ENCODE data around the gene TFCP2. TPM values are rescaled to one million over a fixed set of nuclear protein-coding genes. Genes with fewer than 3 reads are reported as not detected.

The TFCP2 gene
- total RNA-seq, 2 experiments from 2014 or later = 23.6 to 25.4 TPM

- no peak for DNase-seq
- Mint-ChIP-seq H3K36me3 (ENCODE audit: low read depth) (no peaks in the 10 kb centered on the region), H3K27me3 (ENCODE audit: low read depth) (no peaks in the 10 kb centered on the region), H3K9me3 (no peaks in the 10 kb centered on the region), H3K27ac (no peak overlapping the region), H3K4me3 (no peak overlapping the region), H3K4me1 (ENCODE audit: low read depth) (peaks cover 2% of the 10 kb centered on the region)
- CTCF ChIA-PET = no interaction called here
- intact Hi-C loops (cut with micrococcal nuclease) = no loop called here
These were observed 5.0 kb upstream of the TFCP2 start for GRCh38 chr12:51177897-51178296.

GRCh38 chr12:51174501-51174900 lies 1.6 kb upstream of the TFCP2 start:
- DNase-seq = no peak
- Mint-ChIP-seq H3K27ac (no peak overlapping the region), H3K27me3 (ENCODE audit: low read depth) (no peaks in the 10 kb centered on the region), H3K4me1 (ENCODE audit: low read depth) (peaks cover 11% of the 10 kb centered on the region), H3K9me3 (no peaks in the 10 kb centered on the region), H3K4me3 (no peak overlapping the region), H3K36me3 (ENCODE audit: low read depth) (peaks cover 3% of the 10 kb centered on the region)
- intact Hi-C loops (cut with micrococcal nuclease) = loop anchor here (5.0 kb wide), 1 partner anchor 148 kb away; the partner anchor contains the start of gene BIN2
- CTCF ChIA-PET = interaction anchor here (0.9 kb wide), 1 partner anchor 78 kb away, joined by 4 read pairs; no protein-coding TSS in a partner anchor

GRCh38 chr12:51171884-51172514 lies 936 bp downstream of the TFCP2 start:
- Mint-ChIP-seq H3K4me1 (ENCODE audit: low read depth) (peaks cover 17% of the 10 kb centered on the region), H3K9me3 (no peaks in the 10 kb centered on the region), H3K36me3 (ENCODE audit: low read depth) (peaks cover 3% of the 10 kb centered on the region), H3K27ac (no peak overlapping the region), H3K4me3 (no peak overlapping the region), H3K27me3 (ENCODE audit: low read depth) (no peaks in the 10 kb centered on the region)
- CTCF ChIA-PET = interaction anchor here (0.7 to 1.3 kb wide), 4 partner anchors 19 to 248 kb away, joined by 3 read pairs; no protein-coding TSS in a partner anchor
- intact Hi-C loops (cut with micrococcal nuclease) = loop anchor here (2.0 to 5.0 kb wide), 2 partner anchors 67 to 150 kb away; partner anchors contain the start of genes BIN2 and DAZAP2
- no peak for DNase-seq

- intact Hi-C loops (cut with micrococcal nuclease) = no loop called here
- CTCF ChIA-PET = interaction anchor here (0.6 to 0.7 kb wide), 2 partner anchors 22 to 73 kb away, joined by 3 to 5 read pairs; no protein-coding TSS in a partner anchor
- Mint-ChIP-seq H3K9me3 (no peaks in the 10 kb centered on the region), H3K36me3 (ENCODE audit: low read depth) (peaks cover 7% of the 10 kb centered on the region), H3K27ac (no peak overlapping the region), H3K4me1 (ENCODE audit: low read depth) (peaks cover 26% of the 10 kb centered on the region), H3K27me3 (ENCODE audit: low read depth) (no peaks in the 10 kb centered on the region), H3K4me3 (no peak overlapping the region)
- DNase-seq = no peak
These were observed 9.1 kb downstream of the TFCP2 start for GRCh38 chr12:51163795-51164194.

GRCh38 chr12:51162217-51162616 lies 10.7 kb downstream of the TFCP2 start:
- CTCF ChIA-PET = interaction anchor here (0.6 kb wide), 1 partner anchor 96 kb away, joined by 3 read pairs; no protein-coding TSS in a partner anchor
- Mint-ChIP-seq H3K36me3 (ENCODE audit: low read depth) (peaks cover 7% of the 10 kb centered on the region), H3K4me1 (ENCODE audit: low read depth) (peaks cover 23% of the 10 kb centered on the region), H3K27ac (no peak overlapping the region), H3K4me3 (no peak overlapping the region), H3K9me3 (no peaks in the 10 kb centered on the region), H3K27me3 (ENCODE audit: low read depth) (no peaks in the 10 kb centered on the region)
- intact Hi-C loops (cut with micrococcal nuclease) = no loop called here
- DNase-seq = no peak

- intact Hi-C loops (cut with micrococcal nuclease) = no loop called here
- no peaks in the 10 kb centered on the region for H3K27me3 Mint-ChIP-seq (ENCODE audit: low read depth)
- no peaks in the 10 kb centered on the region for H3K9me3 Mint-ChIP-seq
- CTCF ChIA-PET = no interaction called here
- H3K27ac Mint-ChIP-seq = no peak overlapping the region
- H3K4me3 Mint-ChIP-seq = no peak overlapping the region
- peaks cover 20% of the 10 kb centered on the region for H3K4me1 Mint-ChIP-seq (ENCODE audit: low read depth)
- no peak for DNase-seq
- H3K36me3 Mint-ChIP-seq (ENCODE audit: low read depth) = peaks cover 7% of the 10 kb centered on the region
These were observed 12.0 kb downstream of the TFCP2 start for GRCh38 chr12:51160814-51161459.

GRCh38 chr12:51156245-51156765 lies 16.6 kb downstream of the TFCP2 start:
- intact Hi-C loops (cut with micrococcal nuclease) = no loop called here
- Mint-ChIP-seq H3K4me1 (ENCODE audit: low read depth) (peaks cover 13% of the 10 kb centered on the region), H3K9me3 (no peaks in the 10 kb centered on the region), H3K36me3 (ENCODE audit: low read depth) (peaks cover 2% of the 10 kb centered on the region), H3K4me3 (no peak overlapping the region), H3K27ac (no peak overlapping the region), H3K27me3 (ENCODE audit: low read depth) (no peaks in the 10 kb centered on the region)
- no peak for DNase-seq
- CTCF ChIA-PET = no interaction called here

GRCh38 chr12:51152953-51153352 lies 20.0 kb downstream of the TFCP2 start:
- no peak for DNase-seq
- Mint-ChIP-seq H3K4me1 (ENCODE audit: low read depth) (peaks cover 13% of the 10 kb centered on the region), H3K9me3 (no peaks in the 10 kb centered on the region), H3K27me3 (ENCODE audit: low read depth) (no peaks in the 10 kb centered on the region), H3K4me3 (no peak overlapping the region), H3K27ac (no peak overlapping the region), H3K36me3 (ENCODE audit: low read depth) (peaks cover 2% of the 10 kb centered on the region)
- intact Hi-C loops (cut with micrococcal nuclease) = no loop called here
- CTCF ChIA-PET = no interaction called here

GRCh38 chr12:51150777-51151176 lies 22.2 kb downstream of the TFCP2 start:
- Mint-ChIP-seq H3K36me3 (ENCODE audit: low read depth) (peaks cover 1% of the 10 kb centered on the region), H3K4me3 (no peak overlapping the region), H3K9me3 (no peaks in the 10 kb centered on the region), H3K27me3 (ENCODE audit: low read depth) (no peaks in the 10 kb centered on the region), H3K4me1 (ENCODE audit: low read depth) (peaks cover 17% of the 10 kb centered on the region), H3K27ac (no peak overlapping the region)
- CTCF ChIA-PET = no interaction called here
- intact Hi-C loops (cut with micrococcal nuclease) = no loop called here
- no peak for DNase-seq

- H3K36me3 Mint-ChIP-seq (ENCODE audit: low read depth) = peaks cover 12% of the 10 kb centered on the region
- intact Hi-C loops (cut with micrococcal nuclease) = no loop called here
- no peak overlapping the region for H3K27ac Mint-ChIP-seq
- H3K9me3 Mint-ChIP-seq = no peaks in the 10 kb centered on the region
- no peak for DNase-seq
- H3K4me3 Mint-ChIP-seq = no peak overlapping the region
- H3K4me1 Mint-ChIP-seq (ENCODE audit: low read depth) = peaks cover 15% of the 10 kb centered on the region
- CTCF ChIA-PET = interaction anchor here (0.7 kb wide), 1 partner anchor 669 kb away, joined by 3 read pairs; no protein-coding TSS in a partner anchor
- H3K27me3 Mint-ChIP-seq (ENCODE audit: low read depth) = no peaks in the 10 kb centered on the region
These were observed 25.6 kb downstream of the TFCP2 start for GRCh38 chr12:51147309-51147708.

GRCh38 chr12:51139292-51139844 lies 33.6 kb downstream of the TFCP2 start:
- Mint-ChIP-seq H3K4me1 (ENCODE audit: low read depth) (no peaks in the 10 kb centered on the region), H3K4me3 (no peak overlapping the region), H3K36me3 (ENCODE audit: low read depth) (peaks cover 14% of the 10 kb centered on the region), H3K27ac (no peak overlapping the region), H3K9me3 (no peaks in the 10 kb centered on the region), H3K27me3 (ENCODE audit: low read depth) (no peaks in the 10 kb centered on the region)
- CTCF ChIA-PET = no interaction called here
- no peak for DNase-seq
- intact Hi-C loops (cut with micrococcal nuclease) = no loop called here

GRCh38 chr12:51132693-51133092 lies 40.2 kb downstream of the TFCP2 start:
- H3K9me3 Mint-ChIP-seq = no peaks in the 10 kb centered on the region
- no peak overlapping the region for H3K27ac Mint-ChIP-seq
- intact Hi-C loops (cut with micrococcal nuclease) = no loop called here
- no peak for DNase-seq
- H3K36me3 Mint-ChIP-seq (ENCODE audit: low read depth) = no peaks in the 10 kb centered on the region
- H3K4me3 Mint-ChIP-seq = no peak overlapping the region
- H3K4me1 Mint-ChIP-seq (ENCODE audit: low read depth) = peaks cover 3% of the 10 kb centered on the region
- H3K27me3 Mint-ChIP-seq (ENCODE audit: low read depth) = no peaks in the 10 kb centered on the region
- CTCF ChIA-PET = no interaction called here
